Activated naive CD4-positive, alpha-beta T cell treated with anti-CD3 and anti-CD28 coated beads, Interleukin-2, amount 50 U/mL, for 72 hours (primary cell): ENCODE data around the gene EEF1AKMT4. TPM values are rescaled to one million over a fixed set of nuclear protein-coding genes. Genes with fewer than 3 reads are reported as not detected.

Experiments
- ATAC-seq, 2 donors: fragments of 150-1000 bp; cut with Tn5 transposase; 2 replicates each; pipeline ENCODE4 v1.10.0; 2021; ENCODE audit warnings: mild to moderate bottlenecking in 2 of 2, moderate library complexity in 2 of 2
- DNase-seq, 2 donors: peaks; one replicate each; pipeline ENCODE4 v3.0.0; 2021 to 2022; ENCODE audit warnings: low spot score in 2 of 2
- H3K27ac Mint-ChIP-seq, 2 donors: one replicate each; pipeline ENCODE4 v1.8.0; 2022; ENCODE audit warnings: mild to moderate bottlenecking in 2 of 2, mixed read lengths in 2 of 2
- H3K36me3 Mint-ChIP-seq, 2 donors: one replicate each; pipeline ENCODE4 v1.8.0; 2022; ENCODE audit warnings: mixed read lengths in 2 of 2
- H3K9me3 Mint-ChIP-seq, 2 donors: one replicate each; pipeline ENCODE4 v1.8.0; 2022; ENCODE audit warnings: mixed read lengths in 2 of 2
- total RNA-seq, 2 donors: library from RNA; stranded (reverse); gene quantifications; one replicate each; pipeline ENCODE4 v1.2.3, GENCODE V29; 2022

The EEF1AKMT4 gene
- total RNA-seq, 2 donors from 2014 or later = 8.3 to 9.9 TPM

DNA sequence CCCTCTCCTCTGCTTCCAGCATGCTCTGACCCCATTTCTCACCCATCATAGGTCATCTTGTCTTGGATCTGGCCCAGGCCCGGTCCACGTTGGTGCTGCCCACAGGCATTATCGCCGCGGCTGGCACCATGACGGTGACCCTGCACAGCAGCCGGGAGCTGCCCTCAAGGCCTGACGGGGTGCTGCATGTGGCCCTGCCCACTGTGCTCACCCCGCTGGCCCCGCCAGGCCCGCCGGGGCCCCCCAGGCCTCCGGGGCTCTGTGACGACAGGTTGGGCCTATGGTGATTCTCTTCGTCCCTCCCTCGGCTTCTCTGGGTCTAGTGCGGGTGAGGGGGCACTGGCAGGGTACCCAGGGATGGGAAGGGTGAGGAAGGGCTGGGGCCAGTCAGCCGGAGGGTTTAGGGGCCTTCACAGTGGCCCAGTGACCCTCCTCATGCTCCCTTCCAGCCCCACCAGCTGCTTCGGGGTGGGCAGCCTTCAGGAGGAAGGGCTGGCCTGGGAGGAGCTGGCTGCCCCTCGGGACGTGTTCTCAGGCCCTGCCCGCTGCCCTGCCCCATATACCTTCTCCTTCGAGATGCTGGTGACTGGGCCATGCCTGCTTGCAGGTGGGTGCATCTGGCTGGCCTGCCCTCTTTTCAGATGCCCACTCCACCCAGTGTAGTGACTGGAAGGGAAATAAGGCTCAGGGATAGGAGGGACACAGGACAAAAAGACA, 16.2 kb upstream of the EEF1AKMT4 start:
- peaks cover 0 to 8% of the 10 kb centered on the region in 2 donors for H3K36me3 Mint-ChIP-seq
- DNase-seq (no peak), ATAC-seq (no peak)
- no peaks in the 10 kb centered on the region for H3K9me3 Mint-ChIP-seq
- H3K27ac Mint-ChIP-seq = no peak overlapping the region

DNA sequence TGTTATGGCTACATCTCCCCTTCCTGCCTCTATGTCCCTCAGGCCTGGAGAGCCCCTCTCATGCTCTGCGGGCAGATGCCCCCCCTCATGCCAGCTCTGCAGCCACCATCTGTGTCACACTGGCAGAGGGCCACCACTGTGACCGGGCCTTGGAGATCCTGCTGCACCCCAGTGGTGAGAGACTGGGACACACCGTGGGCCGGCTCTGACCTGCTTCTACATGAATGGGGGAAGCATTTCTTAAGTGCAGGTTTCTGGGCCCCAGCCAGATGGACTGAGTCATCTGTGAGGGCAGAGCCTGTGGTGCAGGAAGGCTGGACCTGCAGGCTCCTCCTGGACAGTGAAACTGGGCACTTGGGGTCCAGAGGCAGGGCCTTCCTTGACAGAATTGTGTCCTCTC, 15.2 kb upstream of the EEF1AKMT4 start:
- ATAC-seq = no peak
- DNase-seq = no peak
- Mint-ChIP-seq H3K27ac (no peak overlapping the region), H3K36me3 (peaks cover 0 to 8% of the 10 kb centered on the region in 2 donors), H3K9me3 (no peaks in the 10 kb centered on the region)

DNA sequence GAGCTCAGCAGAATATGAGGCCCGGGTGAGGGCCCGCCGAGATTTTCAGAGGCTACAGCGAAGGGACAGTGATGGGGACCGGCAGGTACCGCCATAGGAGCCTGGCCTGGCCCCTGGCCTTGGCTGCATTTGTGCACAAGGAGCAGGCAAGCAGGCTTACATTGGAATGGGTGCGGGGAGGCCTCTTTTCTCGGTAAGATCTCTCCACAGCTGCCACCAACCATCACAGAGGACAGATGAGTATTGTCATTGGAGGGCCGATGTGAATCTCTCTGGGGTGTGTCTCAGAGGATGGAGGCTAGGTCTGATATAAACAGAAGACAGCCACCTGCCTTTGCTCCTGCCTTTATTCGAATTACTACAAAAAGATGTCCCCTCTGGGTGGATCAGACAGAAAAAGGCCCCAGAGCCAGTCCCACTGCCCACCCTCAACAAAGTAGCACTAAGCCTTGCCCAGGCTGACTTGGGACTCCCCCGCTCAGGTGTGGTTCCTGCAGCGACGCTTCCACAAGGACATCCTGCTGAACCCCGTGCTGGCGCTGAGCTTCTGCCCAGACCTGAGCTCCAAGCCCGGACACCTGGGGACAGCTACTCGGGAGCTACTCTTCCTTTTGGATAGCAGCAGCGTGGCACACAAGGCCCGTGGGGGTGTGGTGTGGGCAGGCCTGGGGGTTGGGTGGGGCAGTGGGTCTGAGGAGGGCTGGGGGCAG, 14.6 kb upstream of the EEF1AKMT4 start:
- DNase-seq (no peak), ATAC-seq (no peak)
- no peak overlapping the region for H3K27ac Mint-ChIP-seq
- no peaks in the 10 kb centered on the region for H3K9me3 Mint-ChIP-seq
- H3K36me3 Mint-ChIP-seq = peaks cover 0 to 8% of the 10 kb centered on the region in 2 donors

- no peaks in the 10 kb centered on the region for H3K9me3 Mint-ChIP-seq
- peaks cover 0 to 8% of the 10 kb centered on the region in 2 donors for H3K36me3 Mint-ChIP-seq
- no peak for ATAC-seq
- no peak for DNase-seq
- H3K27ac Mint-ChIP-seq = peak overlapping the region in 1 of 2 donors; percentile 59
Measured at GRCh38 chr3:184235381-184236032, 14.0 kb upstream of the EEF1AKMT4 start.

DNA sequence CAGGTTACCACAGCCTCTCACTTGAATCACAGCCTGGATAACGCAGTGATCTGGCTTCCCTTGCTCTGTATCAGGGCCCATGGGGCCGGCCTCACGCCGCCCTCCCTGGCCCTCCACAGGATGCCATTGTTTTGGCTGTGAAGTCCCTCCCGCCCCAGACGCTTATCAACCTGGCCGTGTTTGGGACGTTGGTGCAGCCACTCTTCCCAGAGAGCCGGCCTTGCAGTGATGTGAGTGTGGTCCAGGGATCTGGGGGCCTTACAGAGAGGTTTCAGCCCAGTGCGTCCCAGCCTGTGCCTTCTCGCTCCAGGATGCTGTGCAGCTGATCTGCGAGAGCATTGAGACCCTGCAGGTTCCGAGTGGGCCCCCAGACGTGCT, 13.4 kb upstream of the EEF1AKMT4 start:
- ATAC-seq = no peak
- Mint-ChIP-seq H3K27ac (peak overlapping the region in 1 of 2 donors; percentile 59), H3K36me3 (peaks cover 0 to 7% of the 10 kb centered on the region in 2 donors), H3K9me3 (no peaks in the 10 kb centered on the region)
- no peak for DNase-seq

DNA sequence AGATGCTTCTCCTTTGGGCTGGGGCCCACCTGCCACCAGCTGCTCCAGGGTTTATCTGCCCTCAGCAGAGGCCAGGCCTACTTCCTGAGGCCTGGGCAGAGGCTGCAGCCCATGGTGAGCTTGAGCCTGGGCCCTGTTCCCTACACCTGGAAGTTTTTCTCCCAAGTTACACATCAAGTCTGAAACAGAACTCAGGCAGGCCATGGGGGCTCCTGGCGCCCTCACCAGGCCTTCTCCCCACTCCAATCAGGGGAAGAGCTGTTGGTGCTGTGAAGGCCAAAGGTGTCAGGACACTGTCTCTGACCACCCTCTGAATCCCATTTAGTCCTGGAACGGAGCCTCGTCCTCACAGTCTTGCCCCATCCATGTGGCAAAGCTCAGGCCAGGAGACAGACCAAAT, 12.8 kb upstream of the EEF1AKMT4 start:
- DNase-seq (no peak), ATAC-seq (no peak)
- Mint-ChIP-seq H3K9me3 (no peaks in the 10 kb centered on the region), H3K27ac (no peak overlapping the region), H3K36me3 (peaks cover 0 to under 1% of the 10 kb centered on the region in 2 donors)

DNA sequence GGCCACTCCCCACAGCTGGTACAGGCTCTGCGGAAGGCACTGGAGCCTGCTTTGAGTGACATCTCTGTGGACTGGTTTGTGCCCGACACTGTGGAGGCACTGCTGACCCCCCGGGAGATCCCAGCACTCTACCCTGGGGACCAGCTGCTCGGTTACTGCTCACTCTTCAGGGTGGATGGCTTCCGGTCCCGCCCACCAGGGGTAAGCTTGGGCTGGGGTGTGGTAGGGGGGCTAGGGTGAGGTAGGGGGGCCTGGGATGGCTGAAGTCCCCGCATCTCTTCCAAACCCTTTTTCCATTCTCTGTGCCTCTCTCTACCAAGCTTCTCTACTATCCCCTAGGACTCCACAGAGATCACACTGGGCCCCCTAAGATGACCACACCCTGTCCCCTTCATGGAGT, 12.3 kb upstream of the EEF1AKMT4 start:
- H3K9me3 Mint-ChIP-seq = no peaks in the 10 kb centered on the region
- no peak overlapping the region for H3K27ac Mint-ChIP-seq
- ATAC-seq (no peak), DNase-seq (no peak)
- no peaks in the 10 kb centered on the region for H3K36me3 Mint-ChIP-seq

- Mint-ChIP-seq H3K9me3 (no peaks in the 10 kb centered on the region), H3K36me3 (no peaks in the 10 kb centered on the region), H3K27ac (peak overlapping the region in 1 of 2 donors; percentile 36)
- no peak for DNase-seq
- ATAC-seq = no peak
Measured at GRCh38 chr3:184237807-184238206, 11.7 kb upstream of the EEF1AKMT4 start.

GRCh38 chr3:184238246-184238818, 11.1 kb upstream of the EEF1AKMT4 start:
- H3K36me3 Mint-ChIP-seq = no peaks in the 10 kb centered on the region
- H3K27ac Mint-ChIP-seq = peak overlapping the region in 1 of 2 donors; percentile 36
- no peak for DNase-seq
- ATAC-seq = no peak
- H3K9me3 Mint-ChIP-seq = no peaks in the 10 kb centered on the region

DNA sequence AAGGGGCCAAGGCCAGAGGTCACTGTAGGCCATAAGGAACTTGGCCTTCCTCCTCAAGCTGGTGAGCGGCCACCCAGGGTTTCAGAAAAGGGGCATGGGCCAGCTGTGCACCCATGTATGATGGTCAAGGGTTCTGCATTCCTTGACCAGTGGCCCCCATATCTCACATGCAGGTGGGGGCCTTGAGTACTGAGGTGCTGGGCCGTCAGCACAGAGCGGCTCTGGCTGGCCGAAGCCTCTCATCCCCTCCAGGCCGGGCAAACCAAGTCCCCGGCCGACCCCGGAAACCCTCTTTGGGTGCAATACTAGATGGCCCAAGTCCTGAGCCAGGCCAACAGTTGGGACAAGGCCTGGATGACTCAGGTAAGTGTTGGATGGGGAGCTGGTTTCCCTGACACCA, 10.3 kb upstream of the EEF1AKMT4 start:
- ATAC-seq = no peak
- H3K27ac Mint-ChIP-seq = peak overlapping the region in 1 of 2 donors; percentile 57
- H3K36me3 Mint-ChIP-seq = no peaks in the 10 kb centered on the region
- DNase-seq = no peak
- H3K9me3 Mint-ChIP-seq = no peaks in the 10 kb centered on the region

GRCh38 chr3:184239708-184240107, 9.8 kb upstream of the EEF1AKMT4 start:
- ATAC-seq (no peak), DNase-seq (no peak)
- peaks cover 0 to 5% of the 10 kb centered on the region in 2 donors for H3K36me3 Mint-ChIP-seq
- H3K9me3 Mint-ChIP-seq = no peaks in the 10 kb centered on the region
- H3K27ac Mint-ChIP-seq = peak overlapping the region; percentile 57 to 86

DNA sequence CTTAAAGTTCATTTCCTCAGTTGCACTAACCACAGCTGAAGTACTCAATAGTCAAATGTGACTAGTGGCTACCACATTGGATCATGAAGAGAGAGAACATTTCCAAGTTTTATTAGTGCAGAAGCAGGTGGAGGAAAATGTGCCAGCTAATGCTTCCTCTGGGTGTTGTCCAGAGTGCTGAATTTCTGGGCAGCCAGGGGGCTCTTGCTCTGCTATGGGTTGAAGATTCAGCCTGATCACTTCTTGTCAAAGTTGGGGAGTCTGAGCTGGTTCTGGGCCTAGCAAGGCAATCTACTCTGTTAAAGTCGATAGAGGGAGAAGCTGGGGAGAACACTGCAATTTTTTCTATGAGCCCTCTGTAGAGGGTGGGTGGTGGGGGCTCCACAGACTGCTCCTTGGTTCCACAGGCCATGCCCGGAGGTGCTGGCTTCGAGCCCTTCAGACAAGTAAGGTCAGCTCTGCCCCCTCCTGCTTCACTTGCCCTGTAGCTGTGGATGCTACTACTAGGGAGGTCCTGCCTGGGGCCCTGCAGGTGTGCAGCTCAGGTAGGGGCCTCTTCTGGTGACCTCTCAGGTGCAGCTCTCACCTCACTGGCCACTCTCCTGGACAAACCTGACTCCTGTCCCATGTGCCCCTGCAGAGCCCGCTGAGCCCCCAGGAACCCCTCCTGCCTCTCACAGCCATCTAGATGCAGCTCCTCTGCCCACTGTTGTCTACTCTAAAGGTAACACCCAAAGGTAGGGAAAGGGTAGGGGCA, 8.9 kb upstream of the EEF1AKMT4 start:
- DNase-seq = no peak
- ATAC-seq = no peak
- H3K27ac Mint-ChIP-seq = no peak overlapping the region

DNA sequence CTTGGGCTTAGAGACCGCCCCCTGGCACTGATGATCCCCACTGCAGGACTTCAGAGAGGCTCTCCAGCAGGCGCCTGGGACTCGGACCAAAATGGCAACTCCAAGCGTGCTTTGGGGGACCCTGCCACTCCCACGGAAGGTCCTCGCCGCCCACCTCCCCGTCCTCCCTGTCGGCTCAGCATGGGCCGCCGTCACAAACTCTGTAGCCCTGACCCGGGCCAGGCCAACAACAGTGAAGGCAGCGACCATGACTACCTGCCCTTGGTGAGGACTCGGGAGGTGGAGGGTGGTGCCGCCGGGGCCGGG, 8.4 kb upstream of the EEF1AKMT4 start:
- Mint-ChIP-seq H3K9me3 (no peaks in the 10 kb centered on the region), H3K27ac (no peak overlapping the region), H3K36me3 (peaks cover 0 to 9% of the 10 kb centered on the region in 2 donors)
- DNase-seq (no peak), ATAC-seq (no peak)

More for the DNA sequence above, 8.9 kb upstream of the EEF1AKMT4 start:
- H3K9me3 Mint-ChIP-seq = no peaks in the 10 kb centered on the region
- peaks cover 0 to 9% of the 10 kb centered on the region in 2 donors for H3K36me3 Mint-ChIP-seq

- Mint-ChIP-seq H3K36me3 (peaks cover 0 to 9% of the 10 kb centered on the region in 2 donors), H3K9me3 (no peaks in the 10 kb centered on the region), H3K27ac (no peak overlapping the region)
- DNase-seq (no peak), ATAC-seq (peak; percentile 30 to 69)
Measured at GRCh38 chr3:184241447-184242296, 7.8 kb upstream of the EEF1AKMT4 start.

DNA sequence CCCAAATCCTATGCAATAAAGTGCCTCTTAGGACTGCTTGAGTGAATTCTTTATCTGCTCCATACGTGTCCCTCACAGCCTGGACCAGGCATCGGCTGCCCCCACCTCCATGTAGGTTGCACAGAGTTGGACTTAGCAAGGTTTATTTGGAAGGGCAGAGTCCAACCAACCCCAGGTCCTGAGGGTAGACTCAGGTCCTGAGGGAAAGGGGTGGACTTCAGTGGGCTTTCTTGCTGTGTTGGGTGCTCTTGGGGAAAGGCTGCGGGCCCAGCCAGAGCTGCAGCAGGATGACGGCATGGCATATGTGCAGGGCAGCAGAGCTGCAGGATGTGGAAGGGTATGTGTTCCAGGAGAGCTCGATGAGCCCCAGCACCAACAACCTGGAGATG, 7.2 kb upstream of the EEF1AKMT4 start:
- no peak for DNase-seq
- peak in 1 of 2 donors; percentile 8 for ATAC-seq
- Mint-ChIP-seq H3K9me3 (no peaks in the 10 kb centered on the region), H3K36me3 (peaks cover 0 to 9% of the 10 kb centered on the region in 2 donors), H3K27ac (no peak overlapping the region)
